ENCODE results near the gene CHST11. TPM values are rescaled to one million over a fixed set of nuclear protein-coding genes. Genes with fewer than 3 reads are reported as not detected.

Gene CHST11
- total RNA-seq, 1 donor from 2014 or later: 6.0 TPM

DNA sequence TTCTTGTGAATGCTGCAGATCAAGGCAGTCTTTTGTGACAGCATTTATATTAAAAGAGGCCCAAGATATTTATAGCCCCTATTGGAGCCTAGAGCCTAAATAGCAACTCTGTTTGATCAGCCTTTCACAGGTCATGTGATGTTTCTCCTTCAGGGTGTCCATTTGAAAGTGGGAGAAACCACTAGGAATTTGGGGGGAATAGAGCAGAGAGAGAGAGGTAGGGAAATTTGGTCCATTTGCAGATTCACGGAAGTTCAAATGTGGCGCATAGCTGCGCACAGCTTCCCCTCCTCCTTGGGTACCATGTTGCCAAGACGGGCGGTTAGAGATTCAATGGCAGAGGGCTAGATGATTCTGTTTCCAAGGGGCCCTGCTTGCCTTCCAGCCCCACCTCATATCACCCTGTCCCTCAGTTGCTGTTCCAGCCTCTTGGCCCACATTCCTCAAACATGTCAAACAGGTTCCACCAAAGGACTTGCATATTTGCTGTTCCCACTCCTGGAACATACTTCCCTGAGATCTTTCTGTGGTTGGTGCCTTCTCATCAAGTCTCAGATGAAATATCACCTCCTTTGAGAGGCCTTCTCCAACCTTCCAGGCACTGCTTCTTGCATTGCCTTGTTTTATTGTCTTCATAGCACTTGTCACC lies 220.8 kb downstream of the CHST11 start:
- DNase-seq: no peak
- intact Hi-C loops (cut with micrococcal nuclease): no loop called here
- Histone ChIP-seq H3K4me3 (no peak overlapping the region), H3K36me3 (no peaks in the 10 kb centered on the region), H3K27ac (replicated peaks) (no peak overlapping the region), H3K27me3 (ENCODE audit: low read depth) (no peaks in the 10 kb centered on the region), H3K9me3 (replicated peaks) (no peaks in the 10 kb centered on the region), H3K4me1 (peaks cover 24% of the 10 kb centered on the region)
- TF ChIP-seq, protein P1, sequence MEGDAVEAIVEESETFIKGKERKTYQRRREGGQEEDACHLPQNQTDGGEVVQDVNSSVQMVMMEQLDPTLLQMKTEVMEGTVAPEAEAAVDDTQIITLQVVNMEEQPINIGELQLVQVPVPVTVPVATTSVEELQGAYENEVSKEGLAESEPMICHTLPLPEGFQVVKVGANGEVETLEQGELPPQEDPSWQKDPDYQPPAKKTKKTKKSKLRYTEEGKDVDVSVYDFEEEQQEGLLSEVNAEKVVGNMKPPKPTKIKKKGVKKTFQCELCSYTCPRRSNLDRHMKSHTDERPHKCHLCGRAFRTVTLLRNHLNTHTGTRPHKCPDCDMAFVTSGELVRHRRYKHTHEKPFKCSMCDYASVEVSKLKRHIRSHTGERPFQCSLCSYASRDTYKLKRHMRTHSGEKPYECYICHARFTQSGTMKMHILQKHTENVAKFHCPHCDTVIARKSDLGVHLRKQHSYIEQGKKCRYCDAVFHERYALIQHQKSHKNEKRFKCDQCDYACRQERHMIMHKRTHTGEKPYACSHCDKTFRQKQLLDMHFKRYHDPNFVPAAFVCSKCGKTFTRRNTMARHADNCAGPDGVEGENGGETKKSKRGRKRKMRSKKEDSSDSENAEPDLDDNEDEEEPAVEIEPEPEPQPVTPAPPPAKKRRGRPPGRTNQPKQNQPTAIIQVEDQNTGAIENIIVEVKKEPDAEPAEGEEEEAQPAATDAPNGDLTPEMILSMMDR (IDR thresholded peaks at IDR 0.05; ENCODE audit: borderline replicate concordance): no peak

DNA sequence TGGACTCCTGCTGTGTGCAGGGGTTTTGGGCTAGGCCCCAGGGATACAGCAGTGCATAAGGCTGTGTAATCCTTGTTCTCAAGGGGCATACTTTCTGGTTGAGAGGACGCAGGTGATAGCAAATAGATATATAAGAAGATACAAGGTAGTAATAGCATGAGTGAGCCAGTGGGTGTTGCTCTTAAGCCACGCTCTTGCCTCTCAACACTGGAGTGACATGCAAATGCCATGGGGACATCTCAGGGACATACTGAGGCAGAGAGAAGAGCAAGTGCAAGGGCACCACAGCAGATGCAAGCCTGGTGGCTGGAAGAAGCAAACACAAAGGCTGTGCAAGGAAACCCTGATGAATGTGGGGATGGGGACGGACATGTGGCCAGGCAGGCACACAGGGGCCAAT lies 223.3 kb downstream of the CHST11 start:
- Histone ChIP-seq H3K4me1 (peaks cover 29% of the 10 kb centered on the region), H3K4me3 (no peak overlapping the region), H3K36me3 (no peaks in the 10 kb centered on the region), H3K27me3 (ENCODE audit: low read depth) (no peaks in the 10 kb centered on the region), H3K27ac (replicated peaks) (no peak overlapping the region), H3K9me3 (replicated peaks) (no peaks in the 10 kb centered on the region)
- no peak for DNase-seq
- intact Hi-C loops (cut with micrococcal nuclease): no loop called here
- TF ChIP-seq, protein P1 (IDR thresholded peaks at IDR 0.05; ENCODE audit: borderline replicate concordance): peak; percentile 22

DNA sequence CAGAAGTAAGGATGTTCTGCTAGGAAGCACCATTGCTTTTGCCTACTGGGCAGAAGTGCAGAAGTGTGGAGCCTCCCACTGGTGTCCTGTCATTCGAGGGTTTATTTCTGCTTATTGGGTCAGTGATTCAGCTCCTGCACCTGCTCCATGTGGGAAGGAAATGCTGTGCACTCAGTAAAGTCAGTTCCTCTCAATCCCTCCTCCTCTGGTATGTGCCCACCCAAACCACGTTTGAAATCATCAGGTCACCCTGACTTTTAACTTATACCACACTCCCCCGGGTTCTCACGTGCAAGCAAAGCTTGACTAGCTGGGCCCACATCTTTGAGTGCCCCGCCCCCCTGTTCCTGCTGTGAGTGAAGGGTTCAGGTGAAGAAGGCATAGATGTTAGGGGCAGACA lies 223.7 kb downstream of the CHST11 start:
- Histone ChIP-seq H3K4me1 (peaks cover 33% of the 10 kb centered on the region), H3K9me3 (replicated peaks) (no peaks in the 10 kb centered on the region), H3K27ac (replicated peaks) (no peak overlapping the region), H3K36me3 (no peaks in the 10 kb centered on the region), H3K27me3 (ENCODE audit: low read depth) (no peaks in the 10 kb centered on the region), H3K4me3 (no peak overlapping the region)
- TF ChIP-seq, protein P1 (IDR thresholded peaks at IDR 0.05; ENCODE audit: borderline replicate concordance): no peak
- DNase-seq: no peak
- intact Hi-C loops (cut with micrococcal nuclease): no loop called here

DNA sequence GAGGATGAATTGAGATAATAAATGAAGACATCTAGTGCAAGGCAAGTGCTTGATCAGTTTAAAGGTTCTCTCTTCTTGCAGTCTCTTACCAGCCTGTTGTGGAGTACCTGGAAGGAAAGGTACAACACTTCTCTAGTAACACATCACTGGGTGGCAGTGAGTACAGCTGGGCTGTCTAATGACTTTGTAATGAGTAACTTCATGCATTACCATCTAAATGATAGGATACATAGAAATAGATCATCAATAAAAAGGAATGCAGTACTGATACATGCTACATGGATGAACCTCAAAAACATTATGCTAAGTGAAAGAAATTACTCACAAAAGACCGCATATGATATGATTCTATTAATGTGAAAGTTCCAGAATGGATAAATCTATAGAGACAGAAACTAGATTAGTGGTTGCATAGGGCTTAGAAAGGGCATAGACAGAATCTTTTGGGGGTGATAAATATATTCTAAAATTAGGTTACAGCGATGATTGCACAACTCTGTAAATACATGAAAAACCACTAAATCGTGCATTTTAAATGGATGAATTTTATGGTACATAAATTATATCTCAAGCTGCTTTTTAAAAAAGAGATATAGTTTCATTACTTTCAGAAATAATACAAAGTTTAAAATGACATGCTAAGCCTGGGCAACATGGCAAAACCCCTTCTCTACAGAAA lies 224.4 kb downstream of the CHST11 start:
- Histone ChIP-seq H3K36me3 (no peaks in the 10 kb centered on the region), H3K27me3 (ENCODE audit: low read depth) (no peaks in the 10 kb centered on the region), H3K4me3 (no peak overlapping the region), H3K9me3 (replicated peaks) (no peaks in the 10 kb centered on the region), H3K27ac (replicated peaks) (no peak overlapping the region), H3K4me1 (peaks cover 37% of the 10 kb centered on the region)
- intact Hi-C loops (cut with micrococcal nuclease): no loop called here
- TF ChIP-seq, protein P1 (IDR thresholded peaks at IDR 0.05; ENCODE audit: borderline replicate concordance): no peak
- DNase-seq: no peak

DNA sequence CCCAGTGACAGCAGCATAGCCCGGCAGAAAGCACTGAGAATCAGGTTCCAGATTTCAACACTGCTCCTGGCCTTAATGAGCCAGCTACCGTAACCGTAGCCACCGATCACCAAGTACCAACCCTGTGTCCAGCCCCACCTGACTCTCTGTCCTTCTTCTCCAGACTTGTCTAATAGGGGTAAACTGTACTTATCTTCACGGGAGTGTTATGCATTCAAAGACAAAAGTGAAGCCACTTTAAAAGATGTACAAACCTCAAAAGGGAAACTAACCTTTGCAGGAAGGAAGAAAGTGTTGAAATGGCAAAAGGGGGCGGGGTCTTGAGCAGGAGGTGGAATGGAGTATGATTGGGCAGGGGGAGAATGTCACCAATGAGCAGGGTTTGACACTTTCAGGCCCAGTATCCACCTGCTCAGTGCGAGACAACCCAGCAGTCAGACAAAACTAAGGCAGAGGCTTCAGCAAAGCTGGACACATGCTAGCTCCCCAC lies 226.1 kb downstream of the CHST11 start:
- intact Hi-C loops (cut with micrococcal nuclease): no loop called here
- Histone ChIP-seq H3K9me3 (replicated peaks) (no peaks in the 10 kb centered on the region), H3K36me3 (no peaks in the 10 kb centered on the region), H3K27me3 (ENCODE audit: low read depth) (no peaks in the 10 kb centered on the region), H3K4me1 (peaks cover 37% of the 10 kb centered on the region), H3K27ac (replicated peaks) (peak overlapping the region; percentile 54), H3K4me3 (no peak overlapping the region)
- TF ChIP-seq, protein P1 (IDR thresholded peaks at IDR 0.05; ENCODE audit: borderline replicate concordance): no peak
- no peak for DNase-seq

All from left ventricle myocardium inferior (tissue), 1 donor.